Osteocyte (in vitro differentiated cells): ENCODE measurements around the gene PXMP4. TPM values are rescaled to one million over a fixed set of nuclear protein-coding genes. Genes with fewer than 3 reads are reported as not detected.

Source experiments
- DNase-seq: peaks from one replicate; pipeline ENCODE4 v3.0.0; 2021; ENCODE audit warnings: mixed read lengths; ENCODE audit not compliant: unreplicated experiment; ENCODE audit errors: extremely low spot score
- H3K27ac Mint-ChIP-seq: one replicate; pipeline ENCODE4 v1.8.0; 2021; ENCODE audit warnings: mild to moderate bottlenecking, mixed read lengths; ENCODE audit not compliant: unreplicated experiment
- H3K27me3 Mint-ChIP-seq: one replicate; pipeline ENCODE4 v1.8.0; 2021; ENCODE audit warnings: mixed read lengths; ENCODE audit not compliant: unreplicated experiment
- H3K36me3 Mint-ChIP-seq: one replicate; pipeline ENCODE4 v1.8.0; 2021; ENCODE audit warnings: mixed read lengths; ENCODE audit not compliant: unreplicated experiment
- H3K4me1 Mint-ChIP-seq: one replicate; pipeline ENCODE4 v1.8.0; 2021; ENCODE audit warnings: mixed read lengths; ENCODE audit not compliant: unreplicated experiment
- H3K4me3 Mint-ChIP-seq: one replicate; pipeline ENCODE4 v1.8.0; 2021; ENCODE audit warnings: mild to moderate bottlenecking, moderate library complexity, mixed read lengths; ENCODE audit not compliant: unreplicated experiment
- H3K9me3 Mint-ChIP-seq: one replicate; pipeline ENCODE4 v1.8.0; 2021; ENCODE audit warnings: mixed read lengths; ENCODE audit not compliant: unreplicated experiment
- total RNA-seq: library from RNA; stranded (reverse); gene quantifications from 2 replicates; pipeline ENCODE4 v1.2.1, GENCODE V29; 2021
- TF ChIP-seq, protein P1 (sequence below): fragments of 200-600 bp; sonication (generic); IDR thresholded peaks from 2 replicates; pipeline ENCODE4 v1.5.0; 2021; ENCODE audit warnings: antibody characterized with exemption, mild to moderate bottlenecking, moderate library complexity

Gene PXMP4
- total RNA-seq, 1 donor from 2014 or later, result 3.4 TPM

GRCh38 chr20:33653900-33654596 is 66.1 kb downstream of the PXMP4 start:
- Mint-ChIP-seq H3K9me3 (no peaks in the 10 kb centered on the region), H3K27me3 (no peaks in the 10 kb centered on the region), H3K36me3 (peaks cover 5% of the 10 kb centered on the region), H3K27ac (no peak overlapping the region), H3K4me1 (peaks cover 3% of the 10 kb centered on the region), H3K4me3 (no peak overlapping the region)
- DNase-seq, result no peak
- TF ChIP-seq, protein P1, sequence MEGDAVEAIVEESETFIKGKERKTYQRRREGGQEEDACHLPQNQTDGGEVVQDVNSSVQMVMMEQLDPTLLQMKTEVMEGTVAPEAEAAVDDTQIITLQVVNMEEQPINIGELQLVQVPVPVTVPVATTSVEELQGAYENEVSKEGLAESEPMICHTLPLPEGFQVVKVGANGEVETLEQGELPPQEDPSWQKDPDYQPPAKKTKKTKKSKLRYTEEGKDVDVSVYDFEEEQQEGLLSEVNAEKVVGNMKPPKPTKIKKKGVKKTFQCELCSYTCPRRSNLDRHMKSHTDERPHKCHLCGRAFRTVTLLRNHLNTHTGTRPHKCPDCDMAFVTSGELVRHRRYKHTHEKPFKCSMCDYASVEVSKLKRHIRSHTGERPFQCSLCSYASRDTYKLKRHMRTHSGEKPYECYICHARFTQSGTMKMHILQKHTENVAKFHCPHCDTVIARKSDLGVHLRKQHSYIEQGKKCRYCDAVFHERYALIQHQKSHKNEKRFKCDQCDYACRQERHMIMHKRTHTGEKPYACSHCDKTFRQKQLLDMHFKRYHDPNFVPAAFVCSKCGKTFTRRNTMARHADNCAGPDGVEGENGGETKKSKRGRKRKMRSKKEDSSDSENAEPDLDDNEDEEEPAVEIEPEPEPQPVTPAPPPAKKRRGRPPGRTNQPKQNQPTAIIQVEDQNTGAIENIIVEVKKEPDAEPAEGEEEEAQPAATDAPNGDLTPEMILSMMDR, result no peak

DNA sequence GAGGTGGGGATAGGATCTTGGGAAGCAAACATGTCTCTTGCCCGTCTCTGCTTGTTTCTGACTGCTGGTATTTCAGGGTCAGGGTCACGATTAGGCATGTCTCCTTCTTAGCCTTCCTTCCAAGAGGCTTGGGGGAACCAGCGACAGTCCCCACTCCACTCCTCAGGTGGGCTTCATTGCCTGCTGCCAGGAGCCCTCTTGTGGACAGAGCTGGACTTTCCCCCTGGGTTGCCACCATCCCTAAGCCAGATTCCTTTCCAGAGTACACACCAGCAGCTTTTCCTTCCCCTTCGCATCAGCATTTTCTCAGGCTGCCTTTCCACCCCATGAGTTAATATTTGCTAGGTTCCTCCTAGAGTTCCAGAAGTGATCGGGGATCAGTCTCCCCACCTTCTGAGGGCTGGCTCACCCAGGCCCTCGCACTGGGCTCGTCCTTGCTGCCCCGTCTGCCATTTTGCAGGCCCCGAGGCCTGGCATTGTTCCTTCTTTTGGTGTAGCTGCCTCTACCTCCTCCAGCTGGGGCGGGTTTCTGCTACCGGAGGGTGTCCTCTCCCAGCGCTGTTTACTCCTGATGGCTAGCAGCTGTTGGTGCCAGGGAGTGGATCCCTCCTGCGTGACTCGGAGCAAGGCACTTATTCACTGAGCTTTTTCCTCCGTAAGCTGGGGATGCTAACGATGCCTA is 66.8 kb downstream of the PXMP4 start:
- H3K36me3 Mint-ChIP-seq, result peaks cover 6% of the 10 kb centered on the region

More for the DNA sequence above, 66.8 kb downstream of the PXMP4 start:
- Mint-ChIP-seq H3K27me3 (no peaks in the 10 kb centered on the region), H3K4me1 (peaks cover 8% of the 10 kb centered on the region), H3K9me3 (no peaks in the 10 kb centered on the region), H3K27ac (no peak overlapping the region), H3K4me3 (no peak overlapping the region)
- TF ChIP-seq, protein P1, result peak; percentile 90
- no peak for DNase-seq

Other genes starting within 250 kb of the PXMP4 start
- gene CBFA2T2, start 230.2 kb downstream of the PXMP4 start, total RNA-seq, result 19.6 and 19.9 TPM in 2 replicates
- gene C20orf144, start 58.0 kb downstream of the PXMP4 start, total RNA-seq, result 0.13 and 0.37 TPM in 2 replicates
- gene ACTL10, start 53.4 kb downstream of the PXMP4 start, total RNA-seq, result 0.52 and 0.54 TPM in 2 replicates
- 29.1 and 30.0 TPM in 2 replicates for gene NECAB3, start 45.9 kb downstream of the PXMP4 start, total RNA-seq
- 5.6 and 6.3 TPM in 2 replicates for gene E2F1, start 33.9 kb downstream of the PXMP4 start, total RNA-seq
- gene ZNF341, start 11.7 kb upstream of the PXMP4 start, total RNA-seq, result 2.6 and 3.4 TPM in 2 replicates
- 87.5 and 92.5 TPM in 2 replicates for gene CHMP4B, start 91.0 kb upstream of the PXMP4 start, total RNA-seq